IMR-90 (cell line): ENCODE results near the gene ABCA10. TPM values are rescaled to one million over a fixed set of nuclear protein-coding genes. Genes with fewer than 3 reads are reported as not detected.

ENCODE experiments used
- ATAC-seq: fragments of 200-7000 bp; cut with Tn5 transposase; 2 replicates; pipeline ENCODE4 v1.9.1; 2020; ENCODE audit warnings: low read depth, mild to moderate bottlenecking, moderate library complexity
- BruUV-seq: library from RNA; stranded (reverse); fragments of 400-500 nt; replicated peaks from 2 replicates; lab custom pipeline; 2021; lab: Mats Ljungman, UMichigan
- CTCF ChIA-PET: fragments of 300-600 bp; formaldehyde crosslinking; extraction: SDS; loops from one replicate; lab custom pipeline; 2021; ENCODE audit warnings: antibody characterized with exemption; lab: Yijun Ruan, JAX
- POLR2A ChIA-PET: fragments of 300-600 bp; sonication (Branson Sonifier 250); formaldehyde crosslinking; loops from one replicate; lab custom pipeline; 2022; ENCODE audit warnings: antibody characterized with exemption; ENCODE audit not compliant: unreplicated experiment; lab: Charles Lee
- DNase-seq: peaks from one replicate; pipeline ENCODE4 v3.0.0; 2013
- H2AFZ ChIP-seq: replicated peaks from 2 replicates; pipeline ENCODE3; 2013; ENCODE audit warnings: low read length, mild to moderate bottlenecking; ENCODE audit not compliant: poor library complexity
- H2AK5ac ChIP-seq: 2 replicates; pipeline ENCODE4 v1.6.1; 2013; ENCODE audit warnings: low read depth, low read length, inconsistent platforms
- H2AK9ac ChIP-seq: replicated peaks from 2 replicates; pipeline ENCODE3; 2013; ENCODE audit warnings: mild to moderate bottlenecking, low read depth, low read length, moderate library complexity; ENCODE audit not compliant: poor library complexity
- H2BK120ac ChIP-seq: 2 replicates; pipeline ENCODE4 v1.6.1; 2013; ENCODE audit warnings: low read depth, low read length, inconsistent platforms
- H2BK15ac ChIP-seq: 3 replicates; pipeline ENCODE4 v1.6.1; 2013; ENCODE audit warnings: low read depth, low read length, inconsistent platforms
- H2BK20ac ChIP-seq: 2 replicates; pipeline ENCODE4 v1.6.1; 2013; ENCODE audit warnings: low read depth, mild to moderate bottlenecking, inconsistent platforms, low read length, moderate library complexity
- H2BK5ac ChIP-seq: 2 replicates; pipeline ENCODE4 v1.6.1; 2013; ENCODE audit warnings: mild to moderate bottlenecking, low read depth, low read length, inconsistent platforms; ENCODE audit not compliant: poor library complexity, severe bottlenecking
- H3K14ac ChIP-seq: replicated peaks from 2 replicates; pipeline ENCODE4 v1.6.1; 2013; ENCODE audit warnings: low read depth, low read length, inconsistent platforms
- H3K18ac ChIP-seq: 2 replicates; pipeline ENCODE4 v1.6.1; 2013; ENCODE audit warnings: low read depth, low read length, control low read depth
- H3K23ac ChIP-seq: 2 replicates; pipeline ENCODE4 v1.6.1; 2013; ENCODE audit warnings: low read depth, low read length, inconsistent platforms
- H3K27ac ChIP-seq: 2 replicates; pipeline ENCODE4 v1.5.1; 2013; ENCODE audit warnings: mild to moderate bottlenecking, control low read depth, low read length; ENCODE audit not compliant: insufficient read depth
- H3K27me3 ChIP-seq: 2 replicates; pipeline ENCODE4 v1.6.1; 2013; ENCODE audit warnings: low read length; ENCODE audit not compliant: control insufficient read depth, insufficient read depth
- H3K36me3 ChIP-seq: 2 replicates; pipeline ENCODE4 v1.6.1; 2013; ENCODE audit warnings: low read length, mixed read lengths; ENCODE audit not compliant: control insufficient read depth, insufficient read depth
- H3K4ac ChIP-seq: 2 replicates; pipeline ENCODE4 v1.6.1; 2013; ENCODE audit warnings: low read depth, low read length, inconsistent platforms
- H3K4me1 ChIP-seq: 2 replicates; pipeline ENCODE4 v1.6.1; 2013; ENCODE audit warnings: low read length, mixed read lengths; ENCODE audit not compliant: control insufficient read depth, insufficient read depth
- H3K4me2 ChIP-seq: 2 replicates; pipeline ENCODE4 v1.6.1; 2013; ENCODE audit warnings: low read depth, mild to moderate bottlenecking, control low read depth, low read length, moderate library complexity
- H3K4me3 ChIP-seq: 2 replicates; pipeline ENCODE4 v1.5.1; 2013; ENCODE audit warnings: low read depth, mild to moderate bottlenecking, control low read depth, low read length, moderate library complexity; ENCODE audit not compliant: insufficient read depth
- H3K56ac ChIP-seq: 2 replicates; pipeline ENCODE4 v1.6.1; 2013; ENCODE audit warnings: low read length, inconsistent platforms; ENCODE audit not compliant: insufficient read depth; ENCODE audit errors: extremely low read depth
- H3K79me1 ChIP-seq, 2 experiments: 2 replicates each; pipeline ENCODE4 v1.6.1; 2013; ENCODE audit warnings: low read length in 2 of 2, inconsistent platforms in 1 of 2, low read depth in 1 of 2
- H3K9ac ChIP-seq: 2 replicates; pipeline ENCODE4 v1.6.1; 2013; ENCODE audit warnings: low read depth, low read length, control low read depth
- H3K9me1 ChIP-seq: 2 replicates; pipeline ENCODE4 v1.6.1; 2013; ENCODE audit warnings: low read length, inconsistent platforms; ENCODE audit not compliant: insufficient read depth
- H3K9me3 ChIP-seq: 2 replicates; pipeline ENCODE4 v1.6.1; 2013; ENCODE audit warnings: low read length; ENCODE audit not compliant: control insufficient read depth, insufficient read depth
- H4K20me1 ChIP-seq: 2 replicates; pipeline ENCODE4 v1.6.1; 2013; ENCODE audit warnings: low read length, inconsistent platforms; ENCODE audit not compliant: insufficient read depth
- H4K5ac ChIP-seq: 2 replicates; pipeline ENCODE4 v1.6.1; 2013; ENCODE audit warnings: mild to moderate bottlenecking, low read depth, low read length, control low read depth
- H4K8ac ChIP-seq, 2 experiments: 2 replicates each; pipeline ENCODE4 v1.6.1; 2013; ENCODE audit warnings: low read depth in 2 of 2, low read length in 2 of 2, control low read depth in 1 of 2, inconsistent platforms in 1 of 2
- H4K91ac ChIP-seq: 2 replicates; pipeline ENCODE4 v1.6.1; 2013; ENCODE audit warnings: low read depth, low read length, inconsistent platforms; ENCODE audit not compliant: insufficient read depth
- FOS ChIP-seq: fragments of 150-350 bp; IDR thresholded peaks from 2 replicates; pipeline ENCODE4 v1.6.1; 2016; ENCODE audit warnings: low read depth, low read length
- MAFK ChIP-seq: IDR thresholded peaks from 2 replicates; pipeline ENCODE4 v1.6.1; 2012; ENCODE audit warnings: low read depth, low read length, improper control_type of control experiment
- MAZ ChIP-seq: IDR thresholded peaks from 2 replicates; pipeline ENCODE4 v1.6.1; 2012; ENCODE audit warnings: low read depth, mild to moderate bottlenecking, low read length, improper control_type of control experiment, moderate library complexity, borderline replicate concordance
- MXI1 ChIP-seq: IDR thresholded peaks from 2 replicates; pipeline ENCODE4 v1.6.1; 2012; ENCODE audit warnings: low read depth, mild to moderate bottlenecking, low read length, moderate library complexity, borderline replicate concordance
- POLR2A ChIP-seq: IDR thresholded peaks from 2 replicates; pipeline ENCODE4 v1.6.1; 2012; ENCODE audit warnings: mild to moderate bottlenecking, low read depth, low read length
- RFX5 ChIP-seq: IDR thresholded peaks from 2 replicates; pipeline ENCODE4 v1.8.0; 2012; ENCODE audit warnings: low read depth, mild to moderate bottlenecking, low read length, moderate library complexity
- USF2 ChIP-seq: fragments of 150-350 bp; IDR thresholded peaks from 2 replicates; pipeline ENCODE4 v1.6.1; 2017; ENCODE audit warnings: mild to moderate bottlenecking, antibody characterized with exemption, low read length, low read depth
- WGBS, 2 experiments: methylation state at CpG; one replicate each; pipeline versions ENCODE4 v1.1.5 to v1.1.7; 2013; ENCODE audit warnings: missing lambda C conversion rate in 2 of 2; ENCODE audit not compliant: insufficient read length in 1 of 2; ENCODE audit errors: extremely low coverage in 2 of 2; 5-methylcytosine and 5-hydroxymethylcytosine counted together
- dilution Hi-C: fragments of 300-500 bp; cut with HindIII; formaldehyde crosslinking; loops from one replicate; pipeline ENCODE4 v1.14.3; 2018; ENCODE audit warnings: low sequenced_read_pairs; ENCODE audit not compliant: unreplicated experiment
- in situ Hi-C: fragments of 300-500 bp; cut with MboI; formaldehyde crosslinking; loops from 3 replicates; pipeline ENCODE4 v1.14.3; 2019; ENCODE audit warnings: low sequenced_read_pairs, inconsistent platforms, mixed read lengths
- intact Hi-C: fragments of 100-400 bp; cut with micrococcal nuclease; formaldehyde crosslinking; loops from 2 replicates; pipeline ENCODE4 v1.10.0; 2022
- polyA plus RNA-seq, 3 experiments: library from polyadenylated mRNA; depleted of rRNA; stranded (reverse); fragments of >200 nt; gene quantifications; 2 replicates each; pipeline ENCODE4 v1.2.3, GENCODE V29; 2012; ENCODE audit warnings: low replicate concordance in 1 of 3
- total RNA-seq: library from RNA; depleted of rRNA; stranded (reverse); fragments of >200 nt; gene quantifications from 2 replicates; pipeline ENCODE4 v1.2.3, GENCODE V29; 2012

Gene ABCA10
- total and polyA plus RNA-seq, 2 of the 4 experiments (the other 2 are of a cell fraction) = under 0.01 to 0.03 TPM

GRCh38 chr17:69143683-69144231 is 84.9 kb downstream of the ABCA10 start (continued):
- no peak for TF ChIP-seq USF2
- TF ChIP-seq RFX5 = no peak
- no peak for TF ChIP-seq MAZ

- Histone ChIP-seq H2BK15ac (no peak overlapping the region), H2BK120ac (no peak overlapping the region), H2BK5ac (no peak overlapping the region), H3K56ac (no peak overlapping the region), H4K91ac (no peak overlapping the region), H4K5ac (no peak overlapping the region; the same call in 1 of the 2 replicates), H3K4ac (no peak overlapping the region), H3K79me1 (no peaks in the 10 kb centered on the region), H2AK9ac (no peak overlapping the region), H2BK20ac (no peak overlapping the region), H2AFZ (no peak overlapping the region), H3K36me3 (no peaks in the 10 kb centered on the region), H3K4me1 (peaks cover 5% of the 10 kb centered on the region; the same call in 1 of the 2 replicates), H4K8ac (no peak overlapping the region), H3K18ac (no peak overlapping the region), H3K14ac (no peak overlapping the region), H3K27ac (no peak overlapping the region), H3K9me3 (no peaks in the 10 kb centered on the region), H3K4me2 (no peak overlapping the region), H3K27me3 (no peaks in the 10 kb centered on the region), H3K9me1 (no peaks in the 10 kb centered on the region), H3K9ac (no peak overlapping the region), H3K4me3 (no peak overlapping the region), H3K23ac (no peak overlapping the region), H2AK5ac (no peak overlapping the region), H4K20me1 (no peaks in the 10 kb centered on the region)
- DNase-seq (no peak), ATAC-seq (no peak)
- TF ChIP-seq FOS (no peak), MXI1 (no peak), POLR2A (no peak), RFX5 (no peak), MAFK (no peak)
- in situ Hi-C loops (no loop called here), intact Hi-C loops (no loop called here), dilution Hi-C loops (no loop called here)
- no TSS peak for BruUV-seq
- ChIA-PET POLR2A (no interaction called here), CTCF (interaction anchor here (0.6 kb wide), 1 partner anchor 29 kb away, joined by 3 read pairs; no protein-coding TSS in a partner anchor)
- no CpG with 5 or more reads among the region's 1 CpG for WGBS, 2 experiments
Measured at GRCh38 chr17:69143151-69143550, 85.5 kb downstream of the ABCA10 start.
